Measurements from ENCODE around the gene ALOX15B.

The ALOX15B gene

DNA sequence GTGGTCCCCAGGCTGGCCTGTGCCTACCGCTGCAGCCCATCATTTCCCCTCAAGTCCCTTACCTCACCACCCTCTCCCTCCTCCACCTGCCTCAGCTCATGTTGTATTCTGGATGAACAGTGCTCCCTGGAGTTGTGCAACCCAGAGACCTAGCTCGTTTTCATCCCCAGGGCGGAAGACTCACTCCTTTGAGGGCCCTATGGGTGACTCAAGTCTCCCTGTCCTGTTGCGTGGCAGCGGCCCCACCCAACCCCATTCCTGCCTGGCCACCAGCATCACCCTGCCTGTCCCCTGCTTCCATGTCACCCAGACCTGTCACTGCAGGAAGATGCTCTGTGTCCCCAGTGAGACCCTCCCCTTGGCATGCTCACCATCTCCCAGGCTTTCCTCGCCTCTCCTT is 45.4 kb downstream of the ALOX15B start:
- DNase-seq: no peak

DNA sequence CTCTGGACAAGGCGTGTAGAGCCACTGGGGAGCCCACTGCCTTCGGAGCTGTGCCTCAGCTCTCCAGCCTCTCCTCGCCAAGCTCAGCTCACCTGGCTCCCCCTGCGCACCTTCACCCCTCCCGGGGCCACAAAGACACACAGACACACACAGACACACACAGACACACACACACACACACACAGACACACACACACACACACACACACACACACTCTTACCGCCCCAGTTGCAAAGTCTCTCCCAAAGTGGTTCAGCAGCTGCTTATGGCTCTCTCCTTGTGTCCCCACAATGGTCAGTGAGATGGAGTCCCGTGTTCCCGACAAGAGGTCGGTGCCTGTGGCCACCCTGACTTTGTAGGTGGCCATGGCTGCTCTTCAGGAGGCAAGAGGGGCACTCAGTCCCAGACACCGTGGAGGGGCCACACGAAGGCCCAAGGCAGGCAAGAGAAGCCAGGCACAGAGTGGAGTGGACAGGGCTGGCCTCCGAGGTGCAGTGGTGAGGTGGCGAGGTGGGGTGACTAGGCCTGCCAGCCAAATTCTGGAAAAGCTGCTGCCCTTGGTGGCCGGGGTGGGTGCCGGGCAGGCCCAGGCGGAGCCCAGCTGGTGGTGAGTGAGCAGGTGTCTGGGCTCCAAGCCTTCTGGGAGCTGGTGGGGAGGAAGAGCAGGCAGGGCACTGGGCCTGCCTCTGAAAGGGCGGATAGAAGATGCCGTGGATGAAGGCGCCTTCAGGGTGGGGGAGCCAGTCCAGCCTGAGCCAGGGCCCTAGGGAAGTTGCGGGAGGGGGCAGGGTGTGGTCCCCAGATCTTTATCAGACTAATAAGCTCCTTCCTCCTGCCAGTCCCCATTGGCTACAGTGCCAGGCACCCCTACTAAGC is 48.5 kb downstream of the ALOX15B start, which contains the start of gene ALOX12B:
Gene ALOX12B, minus strand, starts transcription at position 642 of the 877 bp plus-strand sequence. Its CDS starts 274 bp downstream, at position 368.
- peak; percentile 37 to 72 for DNase-seq

DNA sequence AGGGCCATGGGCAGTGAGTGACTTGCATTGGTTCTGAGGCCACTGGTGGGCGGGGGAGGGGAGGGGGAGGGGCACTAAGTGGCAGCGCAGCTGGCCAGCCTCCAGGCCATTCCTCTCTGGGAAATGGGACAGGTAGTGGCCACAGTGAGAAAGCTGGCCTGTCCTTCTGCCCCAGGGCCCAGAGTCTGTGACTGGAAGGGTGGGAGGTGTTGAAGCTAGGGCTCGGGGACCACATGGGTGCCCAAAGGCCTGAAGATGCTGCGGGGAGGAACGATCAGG is 49.0 kb downstream of the ALOX15B start:
- DNase-seq: no peak

DNA sequence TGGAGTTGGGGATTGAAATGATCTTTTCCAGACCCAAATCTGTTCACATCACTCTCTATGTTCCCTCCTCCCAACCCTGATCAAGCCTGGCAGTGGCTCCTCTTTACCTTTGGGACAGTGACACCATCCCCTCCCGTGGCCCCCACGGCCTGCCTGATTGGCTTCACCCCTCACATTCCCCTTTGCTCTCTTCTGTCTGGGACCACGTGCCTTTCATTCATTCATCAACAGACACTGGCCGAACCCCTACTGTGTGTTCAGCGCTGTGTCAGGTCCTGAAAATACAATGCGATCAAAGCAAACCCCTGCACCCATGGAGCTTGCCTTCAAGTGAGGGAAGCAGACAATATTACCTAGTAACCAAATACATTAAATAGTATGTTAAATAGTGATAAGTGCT is 50.9 kb downstream of the ALOX15B start:
- no peak for DNase-seq

DNA sequence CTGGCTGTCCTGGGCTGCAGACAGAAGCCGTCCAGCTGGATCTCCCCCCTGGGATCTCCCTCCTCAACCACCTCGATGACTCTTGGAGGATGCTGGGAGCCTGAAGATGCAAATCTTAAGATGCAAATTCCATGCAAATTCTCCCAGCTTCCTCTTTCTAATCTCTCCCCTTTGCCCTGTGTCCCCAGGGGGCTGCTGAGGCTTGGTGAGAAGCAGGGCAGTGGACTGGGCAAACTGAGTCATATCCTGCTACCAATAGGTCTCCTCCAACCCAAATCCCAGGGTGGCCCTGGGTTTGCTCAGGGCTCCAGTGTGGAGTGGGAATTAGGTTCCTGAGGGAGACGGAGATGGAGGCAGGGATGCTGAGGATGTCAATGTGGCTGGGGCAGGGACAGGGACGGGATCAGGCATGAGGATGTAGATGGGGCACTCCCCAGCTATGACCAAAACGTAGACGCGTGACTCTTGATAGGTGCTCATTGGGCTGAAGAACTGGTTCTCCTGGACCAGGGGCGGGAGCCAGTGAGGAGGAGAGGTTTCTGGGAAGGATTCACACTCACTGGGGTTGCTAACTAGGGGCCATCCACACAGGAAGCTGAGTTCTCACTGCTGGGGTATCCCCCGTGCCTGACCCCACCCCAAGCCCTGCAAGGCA is 52.3 kb downstream of the ALOX15B start:
- DNase-seq: no peak

DNA sequence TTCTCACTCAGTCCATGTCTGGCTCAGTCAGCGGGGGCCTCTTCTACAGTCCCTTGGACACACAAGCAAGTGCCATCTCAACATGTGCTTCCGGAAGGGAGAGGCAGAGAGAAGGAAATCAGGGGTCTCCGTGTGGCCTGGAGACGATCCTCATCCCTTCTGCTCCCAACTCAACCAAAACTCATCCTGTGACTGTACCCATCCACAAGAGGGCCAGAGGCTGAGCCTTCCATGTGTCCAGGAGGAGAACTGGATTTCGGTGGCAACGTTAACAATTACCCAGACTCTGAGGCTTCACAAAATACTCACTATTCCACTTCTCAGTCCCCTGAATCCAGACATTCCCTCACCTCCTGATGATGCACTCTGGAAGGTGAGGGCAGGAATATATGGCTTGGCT is 56.5 kb downstream of the ALOX15B start:
- no peak for DNase-seq

DNA sequence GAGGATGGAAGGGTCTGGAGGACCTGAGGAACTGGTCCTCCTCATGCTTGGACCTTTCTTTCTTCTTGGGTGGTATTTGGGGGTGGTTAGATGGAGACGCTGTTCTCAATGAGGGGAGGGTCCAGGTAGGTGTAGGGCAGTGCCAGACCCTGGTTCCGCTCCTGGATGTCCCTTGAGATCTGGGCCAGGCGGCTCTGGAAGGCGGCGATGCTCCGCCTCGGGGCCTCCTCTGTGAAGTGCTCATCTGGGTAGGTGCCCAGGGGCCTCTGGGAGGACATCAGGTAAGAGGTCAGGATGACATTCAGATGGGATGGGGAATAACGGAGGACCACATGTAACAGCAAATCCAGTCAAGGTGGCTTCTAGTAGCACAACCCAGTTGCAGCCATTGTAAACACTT is 57.7 kb downstream of the ALOX15B start:
- DNase-seq: no peak

Measured in SHP77 (cell line).